Fibroblast of lung (primary cell): ENCODE measurements around the gene PDCD4. TPM values are rescaled to one million over a fixed set of nuclear protein-coding genes. Genes with fewer than 3 reads are reported as not detected.
A peak's percentile ranks its signal among the peaks of the same experiment; 100 is the strongest.

Source experiments
- DNase-seq, 2 donors: peaks; one replicate each; pipeline versions ENCODE4 v3.0.0 to v3.0.0-alpha.2; 2010; ENCODE audit warnings: low read depth in 2 of 2
- H2AFZ ChIP-seq: 2 replicates; pipeline ENCODE4 v1.5.1; 2012; ENCODE audit warnings: low read length, control low read depth, inconsistent platforms
- H3K27ac ChIP-seq: 2 replicates; pipeline ENCODE4 v1.5.1; 2011; ENCODE audit warnings: low read length, control low read depth; ENCODE audit not compliant: insufficient read depth
- H3K27me3 ChIP-seq: 2 replicates; pipeline ENCODE4 v1.5.1; 2011; ENCODE audit warnings: mild to moderate bottlenecking, low read length; ENCODE audit not compliant: control insufficient read depth, insufficient read depth
- H3K36me3 ChIP-seq: 2 replicates; pipeline ENCODE4 v1.5.1; 2011; ENCODE audit warnings: low read length; ENCODE audit not compliant: control insufficient read depth, insufficient read depth
- H3K4me1 ChIP-seq: 2 replicates; pipeline ENCODE4 v1.5.1; 2011; ENCODE audit warnings: low read length; ENCODE audit not compliant: control insufficient read depth, insufficient read depth; ENCODE audit errors: extremely low read depth
- H3K4me2 ChIP-seq: 2 replicates; pipeline ENCODE4 v1.5.1; 2011; ENCODE audit warnings: low read length, control low read depth; ENCODE audit not compliant: insufficient read depth; ENCODE audit errors: extremely low read depth
- H3K4me3 ChIP-seq, 4 experiments: fragments of 200-600 bp in 1 of 4; sonication (generic) in 1 of 4; replicated peaks in 1 of 4; 2 replicates each; pipeline ENCODE4 v1.5.1; 2011 to 2016; ENCODE audit warnings: low read length in 4 of 4, low read depth in 3 of 4, mild to moderate bottlenecking in 3 of 4, control low read depth in 2 of 4, inconsistent platforms in 1 of 4, mixed read lengths in 1 of 4; ENCODE audit not compliant: insufficient read depth in 1 of 4; ENCODE audit errors: control extremely low read depth in 1 of 4
- H3K79me2 ChIP-seq: 2 replicates; pipeline ENCODE4 v1.5.1; 2012; ENCODE audit warnings: mild to moderate bottlenecking, low read length, inconsistent platforms; ENCODE audit not compliant: control insufficient read depth, insufficient read depth
- H3K9ac ChIP-seq: 2 replicates; pipeline ENCODE4 v1.5.1; 2011; ENCODE audit warnings: mild to moderate bottlenecking, low read length, control low read depth; ENCODE audit not compliant: insufficient read depth
- H3K9me3 ChIP-seq: 2 replicates; pipeline ENCODE4 v1.5.1; 2012; ENCODE audit warnings: low read depth, low read length; ENCODE audit not compliant: control insufficient read depth, insufficient read depth
- H4K20me1 ChIP-seq: 2 replicates; pipeline ENCODE4 v1.5.1; 2011; ENCODE audit warnings: low read length; ENCODE audit not compliant: control insufficient read depth, insufficient read depth; ENCODE audit errors: extremely low read depth
- CTCF ChIP-seq, 2 donors: IDR thresholded peaks in 1 of 2; conservative IDR thresholded peaks in 1 of 2; 1 replicate in 1 of 2; 2 replicates in 1 of 2; pipeline ENCODE4 v1.5.1; 2011 to 2012; ENCODE audit warnings: low read length in 2 of 2, control low read depth in 1 of 2, inconsistent platforms in 1 of 2, low read depth in 1 of 2, mild to moderate bottlenecking in 1 of 2
- EZH2 ChIP-seq: IDR thresholded peaks from 2 replicates; pipeline ENCODE4 v1.5.1; 2012; ENCODE audit warnings: low read length, control low read depth, mild to moderate bottlenecking; ENCODE audit errors: missing control alignments
- polyA plus RNA-seq, 2 donors: library from polyadenylated mRNA; depleted of rRNA in 1 of 2; stranded (reverse) in 1 of 2; unstranded in 1 of 2; fragments of >200 nt; gene quantifications; 2 replicates each; pipeline ENCODE4 v1.2.1, GENCODE V29; 2011 to 2012; ENCODE audit warnings: missing spikeins in 1 of 2
- total RNA-seq: library from RNA; depleted of rRNA; stranded (reverse); fragments of >200 nt; gene quantifications from 2 replicates; pipeline ENCODE4 v1.2.1, GENCODE V29; 2014

The PDCD4 gene
- total and polyA plus RNA-seq, 2 donors (not counting 1 experiment from before 2014, with no cell fraction given): 54.6 to 83.7 TPM

- DNase-seq: peak in 1 of 2 donors; percentile 12
- no peak overlapping the region for H3K27ac ChIP-seq
- no peak overlapping the region for H3K4me2 ChIP-seq
- H3K27me3 ChIP-seq: no peaks in the 10 kb centered on the region
- no peak overlapping the region for H3K9ac ChIP-seq
- H4K20me1 ChIP-seq: no peaks in the 10 kb centered on the region
- no peaks in the 10 kb centered on the region for H3K36me3 ChIP-seq
- H2AFZ ChIP-seq: no peak overlapping the region
- H3K9me3 ChIP-seq: no peaks in the 10 kb centered on the region
- no peak overlapping the region for H3K4me3 ChIP-seq
- H3K79me2 ChIP-seq: no peaks in the 10 kb centered on the region
- H3K4me1 ChIP-seq: no peaks in the 10 kb centered on the region
- TF ChIP-seq EZH2 (no peak), CTCF (conservative IDR thresholded peaks at IDR 0.05 in 1 of 2, IDR thresholded peaks at IDR 0.05 in 1 of 2; ENCODE audit: low read depth in 1 of 2, low read length in 2 of 2) (no peak)
Observed at GRCh38 chr10:110834629-110835301, 37.0 kb upstream of the PDCD4 start.

- H3K36me3 ChIP-seq: no peaks in the 10 kb centered on the region
- no peaks in the 10 kb centered on the region for H4K20me1 ChIP-seq
- no peak overlapping the region for H3K4me2 ChIP-seq
- H3K4me3 ChIP-seq: no peak overlapping the region
- H3K4me1 ChIP-seq: no peaks in the 10 kb centered on the region
- no peak for DNase-seq
- no peak overlapping the region for H3K9ac ChIP-seq
- no peak overlapping the region for H2AFZ ChIP-seq
- no peaks in the 10 kb centered on the region for H3K27me3 ChIP-seq
- H3K79me2 ChIP-seq: no peaks in the 10 kb centered on the region
- H3K9me3 ChIP-seq: no peaks in the 10 kb centered on the region
- no peak for TF ChIP-seq EZH2
- TF ChIP-seq CTCF (conservative IDR thresholded peaks at IDR 0.05 in 1 of 2, IDR thresholded peaks at IDR 0.05 in 1 of 2; ENCODE audit: low read depth in 1 of 2, low read length in 2 of 2): no peak
- H3K27ac ChIP-seq: no peak overlapping the region
Observed at GRCh38 chr10:110835841-110836240, 35.9 kb upstream of the PDCD4 start.

GRCh38 chr10:110836706-110837105, 35.0 kb upstream of the PDCD4 start:
- H3K4me3 ChIP-seq: no peak overlapping the region
- no peaks in the 10 kb centered on the region for H4K20me1 ChIP-seq
- no peaks in the 10 kb centered on the region for H3K79me2 ChIP-seq
- no peak for DNase-seq
- TF ChIP-seq EZH2 (no peak), CTCF (conservative IDR thresholded peaks at IDR 0.05 in 1 of 2, IDR thresholded peaks at IDR 0.05 in 1 of 2; ENCODE audit: low read depth in 1 of 2, low read length in 2 of 2) (no peak)
- H3K9ac ChIP-seq: no peak overlapping the region
- no peaks in the 10 kb centered on the region for H3K4me1 ChIP-seq
- H3K9me3 ChIP-seq: no peaks in the 10 kb centered on the region
- H2AFZ ChIP-seq: no peak overlapping the region
- H3K27me3 ChIP-seq: no peaks in the 10 kb centered on the region
- H3K27ac ChIP-seq: no peak overlapping the region
- H3K36me3 ChIP-seq: no peaks in the 10 kb centered on the region
- no peak overlapping the region for H3K4me2 ChIP-seq
